SU-DHL-6 (cell line): ENCODE data around the gene TDG.

Source experiments
- CTCF ChIP-seq: fragments of 200-600 bp; sonication (generic); IDR thresholded peaks from one replicate; pipeline ENCODE4 v1.5.1; 2017; ENCODE audit warnings: antibody characterized with exemption, mild to moderate bottlenecking, low read length, moderate library complexity; ENCODE audit not compliant: insufficient read depth, poor library complexity, severe bottlenecking
- EZH2phosphoT487 ChIP-seq: fragments of 200-600 bp; sonication (generic), shearing (Covaris generic); conservative IDR thresholded peaks from 2 replicates; pipeline ENCODE4 v1.6.1; 2018; ENCODE audit warnings: mild to moderate bottlenecking, antibody characterized with exemption, low read length, moderate library complexity, mixed read lengths

GRCh38 chr12:104000807-104001434 lies 35.2 kb downstream of the TDG start:
- TF ChIP-seq CTCF (no peak), EZH2phosphoT487 (no peak)
